ENCODE data around the gene RNF2. TPM values are rescaled to one million over a fixed set of nuclear protein-coding genes. Genes with fewer than 3 reads are reported as not detected.

RNF2 gene
- total RNA-seq, 1 experiment from 2014 or later, result 39.1 TPM

- peaks cover 100% of the 10 kb centered on the region for H3K79me2 ChIP-seq (ENCODE audit: insufficient read depth, low read length)
- H3K9me3 ChIP-seq (ENCODE audit: control insufficient read depth in 1 of 2, insufficient read depth in 1 of 2, low read depth in 1 of 2, low read length in 2 of 2), result no peaks in the 10 kb centered on the region
- no peak overlapping the region for H3K9ac ChIP-seq (ENCODE audit: low read length)
- POLR2A ChIA-PET, result no interaction called here
- ATAC-seq (no peak), DNase-seq (ENCODE audit: low read depth, low spot score) (no peak)
- no peaks in the 10 kb centered on the region for H3K4me1 ChIP-seq (ENCODE audit: control insufficient read depth in 1 of 2, insufficient read depth in 2 of 2, low read length in 2 of 2)
- intact Hi-C loops (cut with micrococcal nuclease), result no loop called here
- no peak overlapping the region for H2AFZ ChIP-seq (ENCODE audit: low read depth, low read length, poor library complexity, severe bottlenecking)
- no peaks in the 10 kb centered on the region for H3K9me2 ChIP-seq (ENCODE audit: insufficient read depth)
- no peak overlapping the region for H3K27ac ChIP-seq (ENCODE audit: low read depth, low read length)
- RAD21 ChIA-PET (ENCODE audit: low non-redundant PET in 1 of 2, low total read pairs in 2 of 2, uncharacterized antibody in 2 of 2, unreplicated experiment in 2 of 2), result no interaction called here
- BruUV-seq (replicated peaks), result no TSS peak
- no peaks in the 10 kb centered on the region for H3K27me3 ChIP-seq (ENCODE audit: insufficient read depth, low read length)
- no peaks in the 10 kb centered on the region; a peak in 2 of 4 replicates for H3K36me3 ChIP-seq (ENCODE audit: control insufficient read depth in 1 of 2, insufficient read depth in 2 of 2, low read length in 2 of 2)
- peaks cover 7% of the 10 kb centered on the region; the same call in 1 of the 2 replicates for H4K20me1 ChIP-seq (ENCODE audit: insufficient read depth)
- TF ChIP-seq EGR1 (IDR thresholded peaks at IDR 0.05; ENCODE audit: low read depth), result no peak
- no peak for TF ChIP-seq POLR2A (IDR thresholded peaks at IDR 0.05; ENCODE audit: borderline replicate concordance, extremely low read depth, insufficient read depth, insufficient read length)
- TF ChIP-seq YY1 (IDR thresholded peaks at IDR 0.05; ENCODE audit: extremely low read depth, insufficient replicate concordance, low read depth, low read length), result no peak
- TF ChIP-seq CBX3 (IDR thresholded peaks at IDR 0.05; ENCODE audit: low read depth), result no peak
- no peak for TF ChIP-seq REST (IDR thresholded peaks at IDR 0.05; ENCODE audit: low read depth)
- no peak for TF ChIP-seq MAX (IDR thresholded peaks at IDR 0.05)
- no peak for TF ChIP-seq TCF7L2 (IDR thresholded peaks at IDR 0.05; ENCODE audit: borderline replicate concordance, extremely low read depth, insufficient read depth, insufficient read length)
- no peak for TF ChIP-seq FOSL1 (IDR thresholded peaks at IDR 0.05; ENCODE audit: low read depth)
- no peak for TF ChIP-seq ELF1 (IDR thresholded peaks at IDR 0.05; ENCODE audit: borderline replicate concordance, low read depth)
- TF ChIP-seq EZH2phosphoT487 (IDR thresholded peaks at IDR 0.05; ENCODE audit: borderline replicate concordance), result no peak
- no peak for TF ChIP-seq ZNF274 (IDR thresholded peaks at IDR 0.05; ENCODE audit: low read depth, low read length)
- no peak for TF ChIP-seq ZBTB33 (IDR thresholded peaks at IDR 0.05; ENCODE audit: extremely low read depth, insufficient replicate concordance, low read length)
- TF ChIP-seq JUND (IDR thresholded peaks at IDR 0.05), result no peak
- TF ChIP-seq RAD21 (IDR thresholded peaks at IDR 0.05; ENCODE audit: low read depth), result no peak
- no peak for TF ChIP-seq POLR2AphosphoS5 (IDR thresholded peaks at IDR 0.05; ENCODE audit: low read depth, low read length)
- no peak overlapping the region for H3K4me3 ChIP-seq (replicated peaks in 1 of 2; ENCODE audit: low read depth in 1 of 2, low read length in 2 of 2)
- H3K4me2 ChIP-seq (ENCODE audit: low read length), result no peak overlapping the region
- CTCF ChIA-PET, result no interaction called here
Observed at GRCh38 chr1:185058876-185059275, 13.5 kb downstream of the RNF2 start.

Measured in HCT116 (cell line).